GM10847 (cell line): ENCODE measurements around the gene CFAP97D2.

Experiments
- POLR2A ChIP-seq: IDR thresholded peaks from 2 replicates; pipeline ENCODE4 v1.6.1; 2011; ENCODE audit not compliant: insufficient read length; ENCODE audit errors: extremely low read depth

CFAP97D2 gene

DNA sequence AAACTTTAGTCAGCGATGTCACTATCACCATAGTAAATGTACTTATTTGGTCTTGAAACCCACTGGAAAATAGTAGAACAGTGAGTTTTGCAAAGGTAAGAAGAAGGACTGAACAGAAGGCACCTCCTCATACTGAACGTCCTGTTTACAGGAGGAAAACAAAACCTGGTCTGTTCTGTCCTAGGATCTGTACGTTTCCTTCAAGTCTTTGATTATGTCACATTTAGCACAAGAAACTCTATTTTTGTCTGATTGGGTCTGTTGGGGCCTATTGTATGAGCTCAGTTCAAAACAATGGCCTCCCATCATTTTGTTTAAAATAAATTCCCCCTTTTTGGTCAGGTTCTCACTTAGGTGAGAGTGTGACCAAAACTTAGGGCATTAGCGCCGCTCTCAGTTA lies 11.2 kb upstream of the CFAP97D2 start:
- TF ChIP-seq POLR2A = no peak

DNA sequence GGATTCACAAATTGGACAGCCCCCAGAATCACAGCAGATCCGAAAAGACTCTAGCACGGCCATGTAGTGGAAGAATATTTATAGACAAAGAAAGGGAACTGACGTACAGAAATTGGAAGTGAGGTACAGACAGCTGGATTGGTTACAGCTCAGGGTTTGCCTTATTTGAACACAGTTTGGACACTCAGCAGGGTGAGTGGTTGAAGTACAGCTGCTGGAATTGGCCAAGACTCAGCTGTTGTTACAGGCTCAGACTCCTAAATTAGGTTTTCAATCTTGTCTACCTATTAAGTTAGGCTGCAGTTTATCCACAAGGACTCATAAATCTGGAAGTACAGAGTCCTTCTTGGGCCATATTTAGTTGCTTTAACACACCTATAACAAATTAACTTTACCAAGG lies 5.8 kb upstream of the CFAP97D2 start:
- no peak for TF ChIP-seq POLR2A

DNA sequence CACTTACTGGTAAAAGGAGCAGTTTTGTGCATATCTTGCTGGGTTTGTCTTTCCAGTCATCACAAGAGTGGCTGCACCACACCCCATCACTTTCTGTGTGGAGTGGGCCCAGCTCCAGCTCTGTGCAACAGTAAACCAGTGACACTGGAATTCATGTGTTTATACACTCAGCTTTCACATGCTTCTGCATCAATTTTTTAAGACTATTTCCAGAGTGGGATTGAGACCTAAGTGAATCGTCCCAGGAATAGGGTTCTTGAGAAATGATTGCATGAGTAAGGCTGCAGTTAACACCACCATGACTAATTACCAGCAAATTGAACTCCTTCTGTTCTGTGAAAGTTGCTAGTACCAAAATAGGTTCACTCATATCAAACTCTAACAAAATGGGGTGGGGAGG lies 5.3 kb upstream of the CFAP97D2 start:
- no peak for TF ChIP-seq POLR2A

DNA sequence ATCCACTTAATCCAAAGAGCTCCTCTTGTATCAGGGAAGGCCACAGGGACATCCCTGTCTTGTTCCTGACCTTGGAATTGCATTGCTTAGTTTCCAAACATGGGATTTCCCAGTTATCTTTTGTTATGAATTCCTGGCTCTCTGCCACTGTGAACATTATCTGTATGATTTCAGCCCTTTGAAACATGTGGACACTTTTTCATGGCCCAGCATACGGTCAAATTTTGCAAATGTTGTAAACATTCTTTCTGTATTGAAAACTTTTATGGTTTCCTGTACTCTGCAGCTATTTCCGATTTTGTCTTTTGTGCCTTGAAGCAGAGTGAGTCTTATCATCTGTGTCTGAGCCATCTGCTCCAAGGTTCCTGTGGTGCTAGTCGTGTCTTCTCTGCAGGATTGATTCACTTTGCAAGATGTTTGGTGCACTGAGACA lies 4.5 kb upstream of the CFAP97D2 start:
- TF ChIP-seq POLR2A = no peak

DNA sequence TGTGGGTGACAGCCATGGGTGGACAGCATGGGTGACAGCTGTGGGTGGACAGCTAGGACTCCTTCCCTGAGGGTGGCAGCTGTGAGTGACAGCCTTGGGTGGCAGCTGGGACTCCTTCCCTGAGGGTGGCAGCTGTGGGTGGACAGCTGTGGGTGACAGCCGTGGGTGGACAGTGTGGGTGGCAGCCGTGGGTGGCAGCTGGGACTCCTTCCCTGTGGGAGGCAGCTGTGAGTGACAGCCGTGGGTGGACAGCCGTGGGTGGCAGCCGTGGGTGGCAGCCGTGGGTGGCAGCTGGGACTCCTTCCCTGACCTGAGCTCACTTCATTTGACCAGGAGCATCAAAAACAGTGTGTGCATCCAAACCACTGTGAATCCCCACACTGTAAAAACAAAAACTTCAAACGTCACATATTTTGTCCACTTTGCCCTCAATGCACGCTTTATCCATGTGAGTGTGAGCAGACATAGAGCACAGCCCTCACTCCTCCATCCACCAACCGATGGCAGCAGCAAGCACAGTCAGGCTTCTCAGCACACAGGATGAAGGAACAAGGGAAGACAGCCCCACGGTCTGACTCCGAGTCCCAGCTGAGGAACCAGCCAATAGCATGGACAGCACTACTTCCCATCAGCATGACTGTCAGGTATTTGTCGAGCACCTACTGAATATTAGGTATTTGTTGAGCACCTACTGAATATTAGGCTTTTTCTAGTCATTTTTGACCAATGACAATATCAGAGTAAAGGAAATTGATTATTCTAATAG lies 1.6 kb upstream of the CFAP97D2 start:
- no peak for TF ChIP-seq POLR2A

DNA sequence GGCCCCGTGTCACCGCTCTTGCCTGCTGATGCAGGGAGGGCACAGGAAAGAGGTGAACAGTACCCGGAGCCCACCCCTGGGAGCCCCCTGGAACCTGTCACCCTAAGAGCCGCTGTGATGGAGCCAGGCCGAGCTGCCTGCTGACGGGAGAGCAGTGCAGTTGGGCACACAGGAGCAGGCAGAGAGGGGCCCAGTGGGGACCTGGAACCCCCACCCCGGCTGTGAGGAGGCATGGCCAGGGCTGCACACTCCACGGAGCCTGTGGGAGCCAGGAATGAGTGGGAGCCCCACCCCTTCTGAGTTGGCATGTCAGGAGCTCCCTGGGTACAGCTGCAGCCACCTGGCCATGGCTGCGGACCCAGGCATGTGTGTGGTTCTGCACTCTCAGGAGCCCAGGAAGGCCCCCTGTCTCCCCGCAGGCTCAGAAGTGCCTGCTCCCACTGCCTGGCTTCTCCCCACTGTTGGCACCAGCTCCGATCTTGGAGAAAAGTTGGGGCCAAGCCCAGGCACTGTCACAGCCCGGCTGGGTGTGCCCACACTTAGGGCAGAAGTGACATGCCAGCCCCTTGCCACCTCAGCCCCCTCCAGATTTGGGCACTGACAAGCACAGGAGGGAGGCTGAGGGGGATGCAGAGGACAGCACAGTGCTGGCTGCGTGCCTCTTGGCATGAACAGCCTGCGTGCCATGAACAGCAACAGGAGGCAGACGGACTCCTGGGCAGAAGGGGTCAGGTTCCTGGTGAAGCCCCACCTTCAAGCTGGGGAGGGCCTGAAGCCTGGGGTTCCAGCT lies 6.3 kb downstream of the CFAP97D2 start:
- TF ChIP-seq POLR2A = no peak

DNA sequence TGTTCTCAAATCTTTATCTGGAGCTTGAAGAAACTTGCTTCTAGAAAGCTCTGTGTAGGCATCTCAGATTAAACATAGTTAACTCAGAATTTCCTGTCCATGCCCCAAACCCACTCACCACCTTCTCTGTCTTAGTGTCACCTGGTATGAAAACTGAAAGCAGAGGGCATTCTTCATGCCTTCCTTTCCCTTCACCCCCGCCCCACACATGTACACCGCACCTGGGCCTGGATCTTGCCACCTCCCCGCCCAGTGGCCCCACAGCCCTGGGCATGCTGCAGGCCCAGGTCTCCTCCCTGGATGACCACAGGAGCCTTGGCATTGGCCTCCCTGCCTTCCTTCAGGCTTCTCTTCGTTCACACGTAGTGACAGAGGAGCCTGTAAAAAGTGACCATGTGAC lies 15.8 kb downstream of the CFAP97D2 start:
- no peak for TF ChIP-seq POLR2A

DNA sequence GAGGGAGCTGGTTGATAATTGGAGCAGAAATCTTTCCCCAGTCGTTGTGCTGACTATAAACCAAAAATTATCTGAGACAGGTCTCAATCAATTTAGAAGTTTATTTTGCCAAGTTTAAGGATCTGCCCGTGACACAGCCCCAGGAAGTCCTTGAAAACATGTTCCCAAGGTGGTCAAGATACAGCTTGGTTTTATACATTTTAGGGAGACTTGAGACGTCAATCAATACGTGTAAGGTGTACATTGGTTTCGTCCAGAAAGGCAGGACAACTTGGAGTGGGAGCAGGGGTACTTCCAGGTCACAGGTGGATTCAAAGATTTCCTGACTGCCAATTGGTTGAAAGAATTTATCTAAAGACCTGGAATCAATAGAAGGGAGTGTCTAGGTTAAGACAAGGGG lies 17.6 kb downstream of the CFAP97D2 start:
- no peak for TF ChIP-seq POLR2A

DNA sequence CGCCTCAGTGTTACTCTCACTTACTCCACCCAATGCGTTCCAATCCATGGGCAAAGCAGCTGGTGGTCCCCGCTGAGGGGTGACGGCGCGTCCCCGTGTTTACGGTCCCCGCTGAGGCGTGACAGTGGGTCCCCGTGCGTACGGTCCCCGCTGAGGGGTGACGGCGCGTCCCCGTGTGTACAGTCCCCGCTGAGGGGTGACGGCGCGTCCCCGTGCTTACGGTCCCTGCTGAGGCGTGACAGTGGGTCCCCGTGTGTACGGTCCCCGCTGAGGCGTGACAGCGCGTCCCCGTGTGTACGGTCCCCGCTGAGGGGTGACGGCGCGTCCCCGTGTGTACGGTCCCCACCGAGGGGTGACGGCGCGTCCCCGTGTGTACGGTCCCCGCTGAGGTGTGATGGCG lies 19.5 kb downstream of the CFAP97D2 start:
- no peak for TF ChIP-seq POLR2A

DNA sequence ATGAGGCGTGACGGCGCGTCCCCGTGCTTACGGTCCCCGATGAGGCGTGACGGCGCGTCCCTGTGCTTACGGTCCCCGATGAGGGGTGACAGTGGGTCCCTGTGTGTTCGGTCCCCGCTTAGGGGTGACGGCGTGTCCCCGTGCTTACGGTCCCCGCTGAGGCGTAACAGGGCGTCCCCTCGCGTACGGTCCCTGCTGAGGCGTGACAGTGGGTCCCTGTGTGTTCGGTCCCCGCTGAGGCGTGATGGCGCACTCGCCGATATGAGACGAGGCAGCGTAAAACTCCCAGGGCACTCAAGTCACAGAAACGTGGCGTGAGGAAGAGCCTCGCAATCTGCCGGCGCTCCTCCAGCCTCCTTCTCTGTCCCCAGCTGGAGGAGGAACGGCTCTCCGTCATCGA lies 20.9 kb downstream of the CFAP97D2 start:
- no peak for TF ChIP-seq POLR2A

DNA sequence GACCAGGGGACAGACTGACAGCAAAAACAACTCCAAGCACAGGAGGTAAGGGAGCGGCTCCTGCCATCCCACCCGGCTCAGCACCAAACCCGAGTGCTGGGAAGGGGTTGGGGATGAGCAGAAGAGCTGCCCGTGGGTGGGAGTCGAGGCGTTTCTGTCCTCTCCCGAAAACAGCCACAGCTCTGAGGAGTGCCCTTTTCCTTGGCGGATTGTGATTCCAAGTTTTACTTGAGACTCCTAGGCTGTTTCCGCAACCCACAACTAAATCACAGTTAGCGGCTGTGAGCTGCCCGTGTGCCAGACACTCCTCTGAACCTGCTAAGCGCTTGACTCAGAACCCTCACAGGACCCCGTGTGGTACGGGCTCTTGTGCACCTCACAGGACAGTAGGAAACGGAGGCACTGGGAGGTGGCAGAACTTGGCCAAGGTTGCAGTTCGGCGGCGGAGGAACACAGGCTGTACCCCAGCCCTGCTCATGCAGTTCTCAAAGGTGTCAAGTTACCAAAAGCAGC lies 21.4 kb downstream of the CFAP97D2 start:
- TF ChIP-seq POLR2A = no peak

DNA sequence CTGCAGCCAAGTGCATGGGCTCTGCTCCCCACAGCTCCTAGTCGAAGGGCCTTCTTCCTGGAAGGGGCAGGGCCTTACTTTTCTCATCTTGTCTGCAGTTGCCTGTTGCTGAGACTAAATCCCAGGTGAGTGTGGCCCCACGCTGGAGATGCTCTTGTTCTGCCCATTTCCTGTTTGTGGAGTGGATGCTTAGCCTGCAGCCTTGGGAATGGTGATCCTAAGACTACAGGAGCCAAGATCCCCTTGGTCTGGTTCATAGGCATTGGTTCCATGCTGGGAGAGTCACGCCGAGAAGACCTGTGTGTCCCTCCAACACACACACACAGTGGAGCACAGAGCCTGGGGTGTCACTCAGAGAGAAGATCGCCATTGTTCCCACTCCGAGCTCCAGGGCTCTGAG lies 23.5 kb downstream of the CFAP97D2 start:
- TF ChIP-seq POLR2A = no peak

DNA sequence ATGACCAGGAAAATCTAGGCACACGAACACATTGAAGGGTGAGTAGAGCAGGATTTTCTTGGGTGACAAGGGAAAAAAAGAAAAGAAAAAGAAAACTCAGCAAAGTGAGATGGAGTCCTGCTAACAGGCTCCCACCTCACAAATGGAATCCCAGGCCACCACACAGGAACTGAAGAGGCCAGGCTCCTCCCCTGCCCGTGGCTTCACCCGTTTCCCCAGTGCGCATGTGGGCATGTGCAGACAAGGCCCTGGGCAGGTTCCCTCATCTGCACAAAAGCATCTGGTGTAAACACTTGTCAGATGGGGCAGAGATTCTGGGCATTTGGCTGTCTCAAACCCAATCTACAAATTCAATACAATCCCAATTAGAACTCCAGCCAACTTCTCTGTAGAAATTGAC lies 24.5 kb downstream of the CFAP97D2 start:
- TF ChIP-seq POLR2A = no peak

DNA sequence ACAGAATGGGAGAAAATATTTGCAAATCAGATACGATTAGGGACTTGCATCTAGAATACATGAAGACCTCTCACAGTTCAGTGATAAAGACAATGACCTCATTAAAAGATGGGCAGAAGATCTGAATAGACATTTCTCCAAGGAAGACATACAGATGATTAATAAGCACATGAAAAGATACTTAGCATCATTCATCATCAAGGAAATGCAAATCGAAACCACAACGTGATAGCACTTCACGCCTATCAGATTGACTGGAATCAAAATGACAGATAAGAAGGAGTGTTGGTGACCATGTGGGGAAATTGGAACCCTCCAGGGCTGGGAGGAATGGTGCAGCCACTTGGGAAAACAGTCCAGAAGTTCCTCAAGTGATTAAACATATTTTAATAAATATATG lies 25.8 kb downstream of the CFAP97D2 start:
- no peak for TF ChIP-seq POLR2A

DNA sequence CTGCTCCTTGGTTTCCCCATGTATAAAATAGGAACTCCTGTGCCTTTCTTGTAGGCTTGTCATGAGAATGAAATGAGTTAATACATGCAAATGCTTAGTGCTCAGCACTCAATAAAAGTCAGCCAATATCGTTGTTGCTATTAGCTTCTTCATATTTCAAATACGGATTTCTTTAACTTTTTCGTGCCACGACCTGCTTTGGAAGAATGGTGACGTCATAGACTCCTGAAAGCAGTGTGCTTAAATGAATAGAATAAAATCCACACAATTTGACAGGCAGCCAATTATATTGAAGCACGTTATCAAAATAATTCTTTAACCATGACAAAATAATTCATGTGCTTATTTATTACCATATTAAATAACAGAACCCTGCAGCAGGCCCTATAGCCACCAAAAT lies 29.1 kb downstream of the CFAP97D2 start:
- no peak for TF ChIP-seq POLR2A

DNA sequence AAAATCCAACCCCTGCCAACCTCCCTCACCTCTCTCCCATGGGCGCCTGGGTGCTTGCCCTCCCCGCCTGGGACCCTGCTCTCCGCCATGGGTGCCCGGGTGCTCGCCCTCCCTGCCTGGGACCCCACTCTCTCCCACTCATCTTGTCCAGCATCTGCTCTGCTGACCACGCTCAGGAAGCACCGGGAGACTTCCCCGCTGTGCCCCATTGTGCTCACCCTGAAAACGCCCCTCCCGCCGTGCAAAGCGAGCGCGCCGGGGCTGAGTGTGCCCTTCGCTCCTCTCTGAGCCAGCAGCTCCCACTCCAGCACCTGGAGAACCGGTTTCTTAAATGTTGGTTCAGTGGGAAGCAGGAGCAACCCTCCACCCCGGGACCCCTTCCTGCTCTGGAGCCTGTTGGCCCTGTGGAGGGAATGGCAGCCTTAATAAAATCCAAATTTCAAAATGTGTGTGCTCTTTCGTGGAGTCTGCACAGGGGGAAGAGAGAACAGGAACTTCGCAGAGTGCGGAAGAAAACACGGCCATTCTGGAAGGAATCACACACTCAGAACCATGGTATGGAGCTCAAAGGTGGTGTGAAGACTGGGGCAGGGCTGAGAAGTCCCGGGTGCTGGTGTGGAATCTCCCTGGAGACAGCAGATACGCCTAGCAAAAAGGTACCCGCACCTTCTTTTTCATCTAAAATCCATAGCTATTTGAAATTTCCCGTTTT lies 32.5 kb downstream of the CFAP97D2 start:
- TF ChIP-seq POLR2A = no peak
